Left ventricle myocardium superior (tissue), 1 donor: ENCODE results near the gene CSDE1. TPM values are rescaled to one million over a fixed set of nuclear protein-coding genes. Genes with fewer than 3 reads are reported as not detected.
A peak's percentile ranks its signal among the peaks of the same experiment; 100 is the strongest.

Source experiments
- ATAC-seq: fragments of 200-7000 bp; cut with Tn5 transposase; one replicate; pipeline ENCODE4 v1.9.1; 2020; ENCODE audit warnings: mild to moderate bottlenecking, moderate library complexity
- DNase-seq: peaks from one replicate; pipeline ENCODE4 v3.0.0-alpha.2; 2020
- intact Hi-C: fragments of 100-400 bp; cut with micrococcal nuclease; formaldehyde crosslinking; loops from one replicate; pipeline ENCODE4 v1.11.0; 2022
- total RNA-seq: library from RNA; stranded (reverse); fragmentation: NEBNext Ultra II Directional; extraction: Animal tissue kit (Norgen Biotek cat#: 25700); gene quantifications from one replicate; pipeline ENCODE4 v1.2.1, GENCODE V29; 2021
- donor health status: DM: no; HTN: yes; CAD: no; lungs with severe emphysema.

The CSDE1 gene
- total RNA-seq, 1 donor from 2014 or later: 923 TPM

DNA sequence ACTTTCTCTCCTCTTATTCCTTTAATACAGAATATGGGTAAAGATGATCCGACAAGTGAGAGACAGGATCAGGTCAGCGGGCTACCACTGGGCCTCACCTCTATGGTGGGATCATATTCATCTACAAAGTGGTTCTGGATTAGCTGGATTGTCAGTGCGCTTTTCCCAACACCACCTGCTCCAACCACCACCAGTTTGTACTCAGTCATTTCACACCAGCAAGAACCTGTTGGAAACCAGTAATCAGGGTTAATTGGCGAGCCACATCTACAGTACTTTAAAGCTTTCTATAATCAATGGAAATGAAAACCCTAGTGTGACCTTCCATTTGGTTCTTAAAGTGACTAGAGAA, 41.9 kb downstream of the CSDE1 start:
- DNase-seq (no peak), ATAC-seq (peak; percentile 12)
- intact Hi-C loops: no loop called here

- no peak for ATAC-seq
- intact Hi-C loops: no loop called here
- no peak for DNase-seq
Measured at GRCh38 chr1:114712977-114713376, 44.8 kb downstream of the CSDE1 start.

DNA sequence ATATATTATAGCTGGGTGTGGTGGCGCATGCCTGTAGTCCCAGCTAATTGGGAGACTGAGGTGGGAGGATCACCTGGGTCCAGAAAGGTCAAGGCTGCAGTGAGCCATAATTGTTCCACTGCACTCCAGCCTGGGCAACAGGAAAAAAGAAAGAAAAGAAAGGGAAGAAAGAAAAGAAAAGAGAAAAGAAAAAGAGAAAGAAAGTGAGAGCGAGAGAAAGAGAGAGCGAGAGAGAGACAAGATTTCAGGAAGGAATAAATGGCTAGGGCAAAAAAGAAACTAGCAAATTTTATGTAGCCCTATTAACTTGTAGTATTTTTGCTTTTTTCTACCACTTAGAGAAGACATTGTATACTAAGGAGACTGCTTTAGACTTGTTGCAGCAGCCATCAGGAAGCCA, 47.4 kb downstream of the CSDE1 start:
- intact Hi-C loops: no loop called here
- ATAC-seq (no peak), DNase-seq (no peak)

GRCh38 chr1:114707604-114708003, 50.2 kb downstream of the CSDE1 start:
- DNase-seq (no peak), ATAC-seq (no peak)
- intact Hi-C loops: no loop called here

DNA sequence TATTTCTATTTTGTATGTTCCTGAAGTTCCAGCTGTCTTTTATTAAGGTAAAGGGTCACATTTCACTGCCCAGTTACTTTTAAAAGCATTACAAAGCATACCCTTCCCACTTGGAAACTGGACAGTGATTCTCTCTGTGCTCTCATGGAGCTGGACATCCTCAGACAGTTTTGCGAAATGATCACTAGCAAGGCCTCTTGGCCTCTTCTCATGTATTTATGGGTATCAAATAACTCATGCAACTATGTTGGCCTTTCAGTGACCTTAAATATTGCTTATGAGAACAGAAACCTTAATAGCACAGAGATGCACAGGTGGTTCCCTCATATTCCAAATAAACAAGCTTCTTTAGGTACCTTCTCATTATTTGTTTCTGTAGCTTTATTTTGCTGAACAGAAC, 54.5 kb downstream of the CSDE1 start:
- intact Hi-C loops: no loop called here
- DNase-seq (no peak), ATAC-seq (no peak)

GRCh38 chr1:114702737-114703136, 55.0 kb downstream of the CSDE1 start:
- DNase-seq (no peak), ATAC-seq (no peak)
- intact Hi-C loops: no loop called here

GRCh38 chr1:114701931-114702330, 55.9 kb downstream of the CSDE1 start:
- intact Hi-C loops: no loop called here
- DNase-seq (no peak), ATAC-seq (no peak)

DNA sequence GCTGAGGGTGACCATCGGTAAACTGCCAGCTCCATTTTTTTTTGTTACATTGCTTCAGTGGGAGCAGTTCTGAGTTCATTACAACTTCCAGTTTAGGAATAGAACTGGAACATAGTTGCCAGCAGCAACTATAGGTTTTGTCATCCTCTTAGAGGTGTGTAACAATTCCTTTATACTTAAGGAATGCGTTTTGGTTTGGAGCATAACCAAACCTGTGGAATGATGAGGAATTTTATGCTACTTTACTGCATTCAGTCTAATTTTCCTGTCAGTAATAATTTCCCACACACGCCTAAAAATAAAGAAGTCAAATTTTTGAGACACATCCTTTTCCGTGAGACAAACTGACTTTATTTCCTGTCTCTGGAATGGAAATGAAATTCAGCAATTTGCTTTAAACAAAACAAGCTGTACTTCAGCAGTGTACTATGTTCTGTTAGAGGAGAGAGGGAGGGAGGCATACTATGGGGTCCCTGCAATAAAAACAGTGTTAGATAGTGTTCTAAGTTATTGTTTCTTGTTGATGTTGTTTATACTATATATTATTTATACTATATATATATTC, 57.7 kb downstream of the CSDE1 start:
- intact Hi-C loops: no loop called here
- DNase-seq: no peak
- ATAC-seq: no peak

- ATAC-seq: no peak
- intact Hi-C loops: no loop called here
Measured at GRCh38 chr1:114696810-114697209, 61.0 kb downstream of the CSDE1 start.

DNA sequence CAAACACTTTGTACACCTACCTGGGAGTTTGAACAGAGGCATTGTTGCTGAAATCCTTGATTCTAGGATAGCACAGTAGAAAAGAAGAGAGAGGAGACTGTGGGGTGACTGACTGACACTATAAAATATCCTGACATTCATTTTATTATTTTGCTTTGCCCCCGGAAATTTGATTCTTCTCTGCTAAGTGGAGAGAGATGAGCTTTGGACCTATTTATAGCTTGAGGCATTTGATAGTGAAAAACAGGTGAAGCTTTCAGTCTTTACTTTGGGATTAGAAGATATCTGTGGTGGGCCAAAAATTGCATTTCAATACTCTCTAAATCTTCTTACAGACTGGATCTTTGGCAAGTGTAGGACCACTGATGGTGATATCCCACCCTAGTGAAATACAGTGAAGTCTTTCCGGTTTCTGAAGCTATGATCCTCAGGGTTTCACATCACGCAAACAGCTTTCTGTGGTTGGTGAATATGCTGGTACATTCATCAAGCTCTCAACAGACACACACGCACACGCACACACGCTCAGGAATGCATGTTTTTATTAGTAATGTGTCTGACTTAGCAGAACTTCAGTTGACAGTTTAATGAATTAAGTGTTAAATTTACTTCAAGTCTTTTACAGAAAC, 62.2 kb downstream of the CSDE1 start, which contains the start of gene AMPD1:
Gene AMPD1, minus strand, starts transcription at position 117 of the 629 bp plus-strand sequence. Its CDS starts 75 bp downstream, at position 42.
- DNase-seq: no peak
- no peak for ATAC-seq
- intact Hi-C loops: no loop called here

More at GRCh38 chr1:114696810-114697209, 61.0 kb downstream of the CSDE1 start:
- DNase-seq: no peak

DNA sequence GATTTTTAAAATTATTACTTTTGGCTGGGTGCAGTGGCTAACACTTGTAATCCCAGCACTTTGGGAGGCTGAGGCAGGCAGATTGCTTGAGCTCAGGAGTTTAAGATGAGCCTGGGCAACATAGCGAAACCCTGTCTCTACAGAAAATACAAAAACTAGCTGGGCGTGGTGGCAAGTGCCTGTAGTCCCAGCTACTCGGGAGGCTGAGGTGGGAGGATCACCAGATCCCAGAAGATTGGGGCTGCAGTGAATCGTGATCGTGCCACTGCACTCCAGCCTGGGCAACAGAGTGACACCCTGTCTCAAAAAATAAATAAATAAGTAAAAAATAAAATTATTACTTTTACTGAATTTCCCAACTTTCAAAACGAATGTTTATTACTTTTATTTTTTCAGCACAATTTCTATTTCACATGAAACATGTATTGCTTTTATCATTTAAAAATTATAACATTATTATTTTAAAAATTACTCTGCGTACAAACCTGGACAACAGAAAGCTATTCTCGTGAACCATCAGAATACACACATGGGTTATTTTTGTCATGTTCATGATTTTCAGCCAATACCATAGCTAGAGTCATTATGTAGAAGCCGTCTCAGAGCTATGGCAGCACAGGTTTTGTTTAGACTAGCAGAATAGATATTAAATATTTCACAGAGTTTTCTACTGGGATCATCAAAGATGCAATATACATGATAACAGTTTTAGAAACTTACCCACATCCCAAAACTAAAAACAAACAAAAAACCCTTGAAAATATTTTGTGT, 63.1 kb downstream of the CSDE1 start:
- ATAC-seq (no peak), DNase-seq (no peak)
- intact Hi-C loops: no loop called here

- DNase-seq: no peak
- no peak for ATAC-seq
- intact Hi-C loops: no loop called here
Measured at GRCh38 chr1:114692947-114693346, 64.8 kb downstream of the CSDE1 start.

GRCh38 chr1:114691061-114691460, 66.7 kb downstream of the CSDE1 start:
- ATAC-seq (no peak), DNase-seq (no peak)
- intact Hi-C loops: no loop called here

DNA sequence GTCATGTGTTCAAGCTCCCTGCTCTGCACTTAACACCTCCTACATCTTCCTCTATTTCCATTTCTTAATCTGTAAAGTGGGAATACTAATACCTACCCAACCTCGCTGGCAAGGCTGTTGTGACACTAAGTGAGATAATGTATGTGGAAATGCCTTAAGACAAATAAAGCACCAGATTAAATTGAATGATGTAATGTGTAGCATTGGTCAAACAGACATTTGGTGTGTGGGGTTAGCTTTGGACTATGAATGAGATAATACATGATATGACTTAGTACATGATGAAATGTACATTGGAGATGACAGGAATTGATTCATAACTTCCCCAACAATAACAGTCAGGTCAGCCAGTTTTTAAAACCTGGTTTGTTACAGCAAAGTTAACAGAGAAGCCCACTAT, 67.6 kb downstream of the CSDE1 start:
- DNase-seq (no peak), ATAC-seq (no peak)
- intact Hi-C loops: no loop called here

DNA sequence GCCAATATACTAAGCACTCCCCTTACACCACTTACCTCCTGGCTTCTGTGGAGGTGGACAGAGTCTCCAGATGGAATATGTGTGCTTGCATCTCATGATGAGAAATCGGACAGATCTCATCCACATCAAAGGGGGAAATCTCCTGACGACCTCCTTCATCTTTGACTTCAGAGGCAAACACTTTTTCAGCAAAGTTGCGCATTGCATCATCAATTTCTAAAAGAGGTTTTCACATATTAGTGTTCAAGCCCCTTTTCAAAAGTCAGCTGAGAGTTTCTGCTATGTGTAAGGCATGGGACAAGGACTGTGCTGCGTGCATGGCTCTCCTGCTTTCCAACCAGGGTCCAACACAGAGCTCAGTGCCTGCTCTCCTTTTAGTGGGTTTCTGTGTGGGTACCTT, 69.3 kb downstream of the CSDE1 start:
- no peak for ATAC-seq
- intact Hi-C loops: no loop called here
- no peak for DNase-seq

DNA sequence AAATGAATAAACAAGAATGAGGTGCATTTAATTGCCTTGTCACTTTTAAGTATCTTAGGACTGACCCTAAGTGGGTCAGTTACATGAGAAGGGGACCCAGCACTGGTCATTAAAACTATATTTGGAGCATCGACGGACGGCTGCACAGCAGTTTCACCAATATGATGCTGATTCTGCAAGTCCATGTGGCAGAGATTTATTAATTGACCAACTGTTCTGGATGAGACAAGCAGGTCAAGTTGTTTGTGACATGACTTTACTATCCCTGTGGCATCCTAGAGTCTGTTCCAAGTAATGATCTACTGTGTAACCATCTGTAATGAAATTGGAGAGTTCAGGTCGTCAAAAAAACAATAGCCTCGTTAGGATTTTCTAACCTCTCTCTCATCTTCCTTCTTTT, 71.9 kb downstream of the CSDE1 start:
- DNase-seq: no peak
- no peak for ATAC-seq
- intact Hi-C loops: no loop called here

DNA sequence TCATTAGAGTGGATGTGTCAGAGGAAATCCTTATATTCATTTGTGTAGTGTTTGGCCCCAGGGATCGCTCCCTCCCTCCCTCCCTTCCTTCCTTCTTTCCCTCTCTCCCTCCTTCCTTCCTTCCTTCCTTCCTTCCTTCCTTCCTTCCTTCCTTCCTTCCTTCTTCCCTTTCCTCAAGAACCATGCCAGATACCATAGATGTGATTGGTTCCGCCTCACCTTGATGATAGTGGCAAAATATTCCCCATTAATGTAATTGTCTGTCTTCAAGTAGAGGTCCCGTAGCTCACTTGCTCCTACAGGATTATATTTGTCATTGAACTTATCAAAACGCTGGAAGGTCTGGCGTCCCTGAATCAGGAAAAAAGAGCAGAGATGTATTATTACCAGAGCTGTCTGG, 80.1 kb downstream of the CSDE1 start:
- intact Hi-C loops: no loop called here
- DNase-seq (no peak), ATAC-seq (no peak)

DNA sequence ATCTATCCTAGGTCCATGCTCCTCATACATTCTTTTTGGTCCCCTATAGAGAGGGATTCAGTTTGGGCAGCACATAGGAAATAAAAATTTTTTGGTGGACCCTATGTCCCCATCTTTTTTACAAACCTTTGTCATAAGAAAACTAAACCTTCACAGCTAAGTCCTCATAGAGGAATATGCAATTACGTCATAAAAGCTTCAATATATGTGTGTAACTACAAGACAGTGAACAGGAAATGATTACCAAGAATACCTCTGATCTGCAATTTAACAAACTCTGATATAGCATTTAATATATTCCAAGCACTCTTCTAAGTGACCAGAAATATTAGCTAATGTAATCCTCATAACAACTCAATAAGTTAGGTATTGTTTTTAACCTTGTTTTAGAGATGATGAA, 81.7 kb downstream of the CSDE1 start:
- intact Hi-C loops: no loop called here
- DNase-seq: no peak
- ATAC-seq: no peak

- no peak for ATAC-seq
- intact Hi-C loops: no loop called here
- no peak for DNase-seq
Measured at GRCh38 chr1:114671939-114672275, 85.9 kb downstream of the CSDE1 start.

DNA sequence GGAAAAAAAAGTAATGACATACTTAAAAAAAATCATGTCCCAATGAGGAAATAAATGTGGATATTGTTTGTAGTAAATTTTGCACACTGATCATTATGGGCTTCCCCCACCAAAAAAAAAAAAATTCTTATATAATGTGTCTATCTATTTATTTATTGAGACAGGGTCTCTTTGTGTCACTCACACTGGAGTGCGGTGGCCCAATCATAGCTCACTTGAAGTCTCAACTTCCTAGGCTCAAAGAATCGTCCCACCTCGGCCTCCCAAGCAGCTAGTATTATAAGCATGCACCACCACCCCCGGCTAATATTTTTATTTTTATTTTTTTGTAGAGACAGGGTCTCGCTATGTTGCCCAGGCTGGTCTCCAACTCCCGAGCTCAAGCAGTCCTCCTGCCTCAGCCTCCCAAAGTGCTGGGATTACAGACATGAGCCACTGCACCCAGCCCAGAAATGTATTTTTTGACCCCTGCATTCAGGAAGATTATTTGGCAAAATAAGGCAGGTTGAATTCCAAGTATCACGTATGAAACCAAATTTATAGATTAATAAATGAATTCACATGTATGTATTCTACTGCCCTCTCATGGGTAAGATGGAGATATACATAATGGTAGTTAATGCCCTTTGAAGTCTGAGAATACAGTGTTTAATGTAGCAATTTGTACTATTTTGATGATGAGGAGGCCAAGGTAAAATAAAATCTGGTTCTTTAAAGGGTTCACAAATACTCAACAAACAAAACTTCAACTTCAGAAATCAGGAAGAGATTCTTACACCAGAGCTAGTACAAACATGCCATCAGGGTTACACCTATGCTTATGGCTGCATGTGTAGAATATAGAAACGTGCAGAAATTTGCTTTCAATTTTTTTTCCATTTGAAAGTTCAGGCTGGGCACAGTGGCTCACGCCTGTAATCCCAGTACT, 86.5 kb downstream of the CSDE1 start:
- no peak for DNase-seq
- no peak for ATAC-seq

More for the DNA sequence above, 86.5 kb downstream of the CSDE1 start:
- intact Hi-C loops: no loop called here
